ENCODE results near the gene PMEPA1.

PMEPA1 gene

DNA sequence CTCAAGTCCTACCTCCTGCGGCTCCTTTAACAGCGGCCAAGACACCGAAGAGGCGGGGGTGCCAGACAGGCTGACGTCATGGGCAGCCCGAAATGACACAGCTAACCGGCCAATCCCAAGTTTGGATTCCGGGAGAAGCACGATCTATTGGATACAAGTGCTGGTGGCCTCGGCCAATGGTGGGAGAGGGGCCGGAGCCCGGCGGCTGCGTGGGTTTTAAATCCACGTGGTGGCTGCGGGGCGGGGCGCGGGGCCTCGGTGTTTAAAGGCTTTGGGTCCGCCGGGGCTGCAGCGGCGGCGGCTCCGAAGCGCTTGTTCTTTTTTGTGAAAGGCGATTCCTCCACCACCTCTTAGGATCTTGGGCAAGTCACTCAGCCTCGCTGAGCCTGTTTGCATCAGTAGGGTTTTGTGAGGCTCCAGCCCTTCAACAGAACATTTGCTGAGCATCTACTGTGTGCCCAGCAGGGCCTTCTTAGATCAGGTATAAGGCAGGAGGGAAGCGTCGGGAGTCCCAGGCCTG lies 8.7 kb upstream of the PMEPA1 start:
- in situ Hi-C loops (cut with MboI; ENCODE audit: low sequenced_read_pairs, unreplicated experiment) = no loop called here
- DNase-seq (ENCODE audit: low spot score) = peak; percentile 94

GRCh38 chr20:57717797-57718196 lies 8.0 kb upstream of the PMEPA1 start:
- no peak for DNase-seq (ENCODE audit: low spot score)
- in situ Hi-C loops (cut with MboI; ENCODE audit: low sequenced_read_pairs, unreplicated experiment) = no loop called here
- TF ChIP-seq, protein P1, sequence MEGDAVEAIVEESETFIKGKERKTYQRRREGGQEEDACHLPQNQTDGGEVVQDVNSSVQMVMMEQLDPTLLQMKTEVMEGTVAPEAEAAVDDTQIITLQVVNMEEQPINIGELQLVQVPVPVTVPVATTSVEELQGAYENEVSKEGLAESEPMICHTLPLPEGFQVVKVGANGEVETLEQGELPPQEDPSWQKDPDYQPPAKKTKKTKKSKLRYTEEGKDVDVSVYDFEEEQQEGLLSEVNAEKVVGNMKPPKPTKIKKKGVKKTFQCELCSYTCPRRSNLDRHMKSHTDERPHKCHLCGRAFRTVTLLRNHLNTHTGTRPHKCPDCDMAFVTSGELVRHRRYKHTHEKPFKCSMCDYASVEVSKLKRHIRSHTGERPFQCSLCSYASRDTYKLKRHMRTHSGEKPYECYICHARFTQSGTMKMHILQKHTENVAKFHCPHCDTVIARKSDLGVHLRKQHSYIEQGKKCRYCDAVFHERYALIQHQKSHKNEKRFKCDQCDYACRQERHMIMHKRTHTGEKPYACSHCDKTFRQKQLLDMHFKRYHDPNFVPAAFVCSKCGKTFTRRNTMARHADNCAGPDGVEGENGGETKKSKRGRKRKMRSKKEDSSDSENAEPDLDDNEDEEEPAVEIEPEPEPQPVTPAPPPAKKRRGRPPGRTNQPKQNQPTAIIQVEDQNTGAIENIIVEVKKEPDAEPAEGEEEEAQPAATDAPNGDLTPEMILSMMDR (IDR thresholded peaks at IDR 0.05; ENCODE audit: borderline replicate concordance, control extremely low read depth, extremely low read depth, insufficient read depth, missing control alignments) = no peak

More for the DNA sequence above, 8.7 kb upstream of the PMEPA1 start:
- TF ChIP-seq, protein P1 (IDR thresholded peaks at IDR 0.05; ENCODE audit: borderline replicate concordance, control extremely low read depth, extremely low read depth, insufficient read depth, missing control alignments) = no peak

DNA sequence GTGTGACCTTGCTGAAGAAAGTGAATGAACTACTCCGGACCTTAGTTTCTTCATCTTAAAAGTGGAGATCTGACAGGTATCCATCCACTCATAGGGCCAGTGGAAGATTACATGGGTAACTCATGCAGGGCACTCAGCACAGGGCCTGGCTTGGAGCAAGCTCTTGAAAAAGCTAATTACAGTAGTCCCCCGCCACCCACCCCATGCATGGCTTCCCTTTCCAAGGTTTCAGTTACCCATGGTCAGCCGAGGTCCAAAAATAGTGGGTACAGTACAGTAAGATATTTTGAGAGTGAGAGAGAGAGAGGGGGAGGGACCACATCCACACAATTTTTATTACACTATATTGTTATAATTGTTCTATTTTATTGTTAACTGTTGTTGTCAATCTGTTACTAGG lies 7.1 kb upstream of the PMEPA1 start:
- TF ChIP-seq, protein P1 (IDR thresholded peaks at IDR 0.05; ENCODE audit: borderline replicate concordance, control extremely low read depth, extremely low read depth, insufficient read depth, missing control alignments) = no peak

GRCh38 chr20:57716202-57716601 lies 6.4 kb upstream of the PMEPA1 start:
- in situ Hi-C loops (cut with MboI; ENCODE audit: low sequenced_read_pairs, unreplicated experiment) = no loop called here
- DNase-seq (ENCODE audit: low spot score) = no peak
- TF ChIP-seq, protein P1 (IDR thresholded peaks at IDR 0.05; ENCODE audit: borderline replicate concordance, control extremely low read depth, extremely low read depth, insufficient read depth, missing control alignments) = no peak

More for the DNA sequence above, 7.1 kb upstream of the PMEPA1 start:
- in situ Hi-C loops (cut with MboI; ENCODE audit: low sequenced_read_pairs, unreplicated experiment) = no loop called here
- DNase-seq (ENCODE audit: low spot score) = no peak

DNA sequence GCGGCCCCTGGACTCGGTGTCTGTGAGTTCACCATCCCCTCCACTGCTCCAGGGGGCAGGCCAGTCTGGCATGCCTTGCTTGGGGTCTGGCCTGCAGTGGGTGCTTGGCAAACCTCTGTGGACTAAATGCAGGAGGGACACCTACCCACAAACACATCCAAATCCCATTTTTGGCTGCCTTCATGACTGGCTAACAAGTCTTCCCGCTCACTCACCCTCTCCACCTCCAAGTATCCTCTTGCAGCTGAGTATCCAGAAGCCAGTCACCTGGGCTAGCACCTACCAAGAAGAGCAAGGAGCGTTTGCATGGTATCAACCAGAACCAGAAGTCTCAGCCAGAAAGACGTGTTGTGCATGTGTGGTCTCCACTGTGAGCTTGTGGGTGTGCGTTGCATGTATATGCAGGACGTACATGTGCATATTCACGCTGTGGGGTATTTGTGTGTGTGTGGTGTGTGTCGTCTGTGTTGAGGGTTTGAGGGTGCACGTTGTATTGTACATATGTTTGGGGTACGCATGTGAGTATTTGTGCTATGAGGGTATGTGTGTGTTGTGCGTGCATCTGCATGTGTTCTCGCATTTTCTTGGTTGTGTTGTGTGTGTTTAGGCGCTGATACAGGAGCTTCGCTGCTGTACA lies 5.6 kb upstream of the PMEPA1 start:
- in situ Hi-C loops (cut with MboI; ENCODE audit: low sequenced_read_pairs, unreplicated experiment) = no loop called here

GRCh38 chr20:57714409-57715267 lies 4.8 kb upstream of the PMEPA1 start:
- in situ Hi-C loops (cut with MboI; ENCODE audit: low sequenced_read_pairs, unreplicated experiment) = no loop called here
- DNase-seq (ENCODE audit: low spot score) = no peak

More for the DNA sequence above, 5.6 kb upstream of the PMEPA1 start:
- TF ChIP-seq, protein P1 (IDR thresholded peaks at IDR 0.05; ENCODE audit: borderline replicate concordance, control extremely low read depth, extremely low read depth, insufficient read depth, missing control alignments) = no peak
- no peak for DNase-seq (ENCODE audit: low spot score)

More at GRCh38 chr20:57714409-57715267, 4.8 kb upstream of the PMEPA1 start:
- TF ChIP-seq, protein P1 (IDR thresholded peaks at IDR 0.05; ENCODE audit: borderline replicate concordance, control extremely low read depth, extremely low read depth, insufficient read depth, missing control alignments) = no peak

Measured in GM13976 (cell line).